ENCODE results near the gene PRKCB. TPM values are rescaled to one million over a fixed set of nuclear protein-coding genes. Genes with fewer than 3 reads are reported as not detected.

The PRKCB gene
- total and polyA plus RNA-seq, 2 experiments from 2014 or later, result 0.70 to 0.92 TPM

GRCh38 chr16:24070851-24071250 is 235.1 kb downstream of the PRKCB start:
- Histone ChIP-seq H2AFZ (no peak overlapping the region), H3K27ac (no peak overlapping the region), H4K20me1 (ENCODE audit: insufficient read depth, poor library complexity, severe bottlenecking) (no peaks in the 10 kb centered on the region), H3K4me1 (ENCODE audit: insufficient read depth) (no peaks in the 10 kb centered on the region), H3K4me3 (no peak overlapping the region), H3K9me3 (ENCODE audit: low read depth) (no peaks in the 10 kb centered on the region), H3K27me3 (no peaks in the 10 kb centered on the region), H3K9me2 (replicated peaks; ENCODE audit: insufficient read depth) (no peaks in the 10 kb centered on the region), H3K36me3 (replicated peaks; ENCODE audit: insufficient read depth, low read depth) (no peaks in the 10 kb centered on the region), H3K79me2 (no peaks in the 10 kb centered on the region), H3K4me2 (no peak overlapping the region)
- 0% methylated on average over 1 of the region's 1 CpG for WGBS (ENCODE audit: low lambda C conversion rate, missing lambda C conversion rate)
- peak; percentile 60 for DNase-seq (ENCODE audit: low spot score)
- TF ChIP-seq EZH2phosphoT487 (IDR thresholded peaks at IDR 0.05; ENCODE audit: low read depth, severe bottlenecking, unreplicated experiment), result no peak
- peak; percentile 45 for TF ChIP-seq CTCF (IDR thresholded peaks at IDR 0.05; ENCODE audit: poor library complexity)

DNA sequence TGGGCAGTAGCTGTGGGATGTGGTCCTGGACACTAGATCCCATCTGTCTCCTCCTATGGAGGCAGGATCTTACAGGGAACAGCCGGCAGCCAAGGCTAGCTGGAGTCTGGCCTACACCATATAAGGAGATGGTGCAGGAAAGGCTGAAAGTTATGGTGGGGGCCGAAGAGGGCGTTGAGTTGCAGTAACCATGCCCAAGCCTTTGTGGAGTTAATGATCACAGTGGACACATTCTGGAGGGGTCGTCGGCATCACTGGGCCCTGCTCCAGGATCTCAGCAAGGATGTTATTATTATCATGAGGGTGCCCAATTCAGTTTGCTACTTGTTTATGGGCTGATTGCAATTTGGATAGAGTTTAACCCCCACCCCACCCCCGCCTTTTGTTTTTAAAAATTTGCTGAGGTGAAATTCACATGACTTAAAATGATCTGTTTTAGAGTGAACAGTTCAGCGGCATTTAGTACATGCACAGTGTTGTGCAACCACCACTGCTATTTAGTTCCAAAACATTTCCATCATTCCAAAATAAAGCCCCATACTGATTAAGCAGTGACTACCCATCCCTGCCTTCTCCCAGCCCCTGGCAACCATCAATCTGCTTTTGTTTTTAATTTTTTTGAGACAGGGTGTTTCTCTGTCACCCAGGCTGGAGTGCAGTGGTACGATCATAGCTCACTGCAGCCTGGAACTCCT is 236.0 kb downstream of the PRKCB start:
- no peaks in the 10 kb centered on the region for H3K9me3 ChIP-seq (ENCODE audit: low read depth)
- no peak for DNase-seq (ENCODE audit: low spot score)
- H3K27me3 ChIP-seq, result no peaks in the 10 kb centered on the region
- no peaks in the 10 kb centered on the region for H3K79me2 ChIP-seq
- no peak for TF ChIP-seq EZH2phosphoT487 (IDR thresholded peaks at IDR 0.05; ENCODE audit: low read depth, severe bottlenecking, unreplicated experiment)
- TF ChIP-seq EZH2 (IDR thresholded peaks at IDR 0.05; ENCODE audit: borderline replicate concordance), result no peak
- TF ChIP-seq CTCF (IDR thresholded peaks at IDR 0.05; ENCODE audit: poor library complexity), result no peak
- H3K27ac ChIP-seq, result no peak overlapping the region
- H2AFZ ChIP-seq, result no peak overlapping the region
- no peak overlapping the region for H3K4me2 ChIP-seq
- no peak overlapping the region for H3K4me3 ChIP-seq
- no peaks in the 10 kb centered on the region for H3K4me1 ChIP-seq (ENCODE audit: insufficient read depth)
- H3K36me3 ChIP-seq (replicated peaks; ENCODE audit: insufficient read depth, low read depth), result no peaks in the 10 kb centered on the region
- no peaks in the 10 kb centered on the region for H3K9me2 ChIP-seq (replicated peaks; ENCODE audit: insufficient read depth)
- 82% methylated on average over 8 of the region's 8 CpGs for WGBS (ENCODE audit: low lambda C conversion rate, missing lambda C conversion rate)
- no peaks in the 10 kb centered on the region for H4K20me1 ChIP-seq (ENCODE audit: insufficient read depth, poor library complexity, severe bottlenecking)

GRCh38 chr16:24073321-24073720 is 237.5 kb downstream of the PRKCB start:
- Histone ChIP-seq H3K9me2 (replicated peaks; ENCODE audit: insufficient read depth) (no peaks in the 10 kb centered on the region), H3K27ac (no peak overlapping the region), H4K20me1 (ENCODE audit: insufficient read depth, poor library complexity, severe bottlenecking) (no peaks in the 10 kb centered on the region), H3K36me3 (replicated peaks; ENCODE audit: insufficient read depth, low read depth) (no peaks in the 10 kb centered on the region), H3K79me2 (no peaks in the 10 kb centered on the region), H3K4me2 (no peak overlapping the region), H3K9me3 (ENCODE audit: low read depth) (no peaks in the 10 kb centered on the region), H3K27me3 (no peaks in the 10 kb centered on the region), H3K4me3 (no peak overlapping the region), H2AFZ (no peak overlapping the region), H3K4me1 (ENCODE audit: insufficient read depth) (no peaks in the 10 kb centered on the region)
- WGBS (ENCODE audit: low lambda C conversion rate, missing lambda C conversion rate), result 83% methylated on average over 8 of the region's 8 CpGs
- TF ChIP-seq EZH2 (IDR thresholded peaks at IDR 0.05; ENCODE audit: borderline replicate concordance) (no peak), EZH2phosphoT487 (IDR thresholded peaks at IDR 0.05; ENCODE audit: low read depth, severe bottlenecking, unreplicated experiment) (no peak), CTCF (IDR thresholded peaks at IDR 0.05; ENCODE audit: poor library complexity) (no peak)
- DNase-seq (ENCODE audit: low spot score), result no peak
